ENCODE results near the gene HELQ.

- TF ChIP-seq CTCF (IDR thresholded peaks at IDR 0.05) (no peak), EZH2 (IDR thresholded peaks at IDR 0.05; ENCODE audit: borderline replicate concordance, insufficient read depth, low read depth, low read length, poor library complexity, severe bottlenecking) (no peak)
Observed at GRCh38 chr4:83387012-83387411, 68.6 kb downstream of the HELQ start.
